Measurements from ENCODE around the gene ZNF575.

ZNF575 gene

DNA sequence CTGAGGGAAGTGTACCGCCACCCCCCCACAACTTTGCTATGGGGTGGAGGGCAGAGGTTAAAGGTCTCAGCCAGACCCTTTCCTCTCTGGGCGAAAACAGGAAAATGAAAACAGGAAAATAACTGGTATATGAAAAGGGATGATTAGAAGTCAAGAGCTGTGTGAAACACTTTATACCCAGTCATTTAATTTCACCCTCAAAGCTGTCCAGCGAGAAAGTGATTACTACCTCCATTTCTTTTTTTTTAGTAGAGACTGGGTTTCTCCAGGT is 27.9 kb upstream of the ZNF575 start:
- Histone ChIP-seq H3K27me3 (ENCODE audit: insufficient read depth, low read length, poor library complexity) (peaks cover 4% of the 10 kb centered on the region), H4K5ac (ENCODE audit: low read length) (no peak overlapping the region), H3K4me3 (ENCODE audit: low read length) (no peak overlapping the region), H3K36me3 (ENCODE audit: control insufficient read depth, insufficient read depth, low read length) (no peaks in the 10 kb centered on the region), H3K4me2 (ENCODE audit: low read length) (no peak overlapping the region), H3K4me1 (ENCODE audit: control insufficient read depth, low read depth, low read length) (peaks cover 2% of the 10 kb centered on the region), H2BK5ac (ENCODE audit: low read length) (no peak overlapping the region), H3K9ac (ENCODE audit: low read length) (no peak overlapping the region), H3K79me2 (ENCODE audit: control insufficient read depth, insufficient read depth, low read length) (no peaks in the 10 kb centered on the region), H3K23ac (ENCODE audit: low read length) (no peak overlapping the region), H3K18ac (ENCODE audit: low read length) (no peak overlapping the region), H3K79me1 (ENCODE audit: low read length) (no peaks in the 10 kb centered on the region), H2BK120ac (ENCODE audit: low read depth, low read length) (no peak overlapping the region), H3K56ac (ENCODE audit: low read length) (no peak overlapping the region), H2BK15ac (replicated peaks; ENCODE audit: low read depth) (no peak overlapping the region), H3K27ac (ENCODE audit: low read depth, low read length) (no peak overlapping the region), H3K4ac (ENCODE audit: low read depth, low read length) (no peak overlapping the region), H4K8ac (ENCODE audit: low read depth, low read length) (no peak overlapping the region), H2AK5ac (ENCODE audit: low read length) (no peak overlapping the region)
- WGBS (ENCODE audit: extremely low coverage, insufficient coverage, low lambda C conversion rate): no CpG with 5 or more reads among the region's 3 CpGs
- no peak for DNase-seq

GRCh38 chr19:43505941-43506340 is 27.0 kb upstream of the ZNF575 start:
- no peak overlapping the region for H2BK120ac ChIP-seq (ENCODE audit: low read depth, low read length)
- no peak overlapping the region for H4K5ac ChIP-seq (ENCODE audit: low read length)
- H2BK5ac ChIP-seq (ENCODE audit: low read length): no peak overlapping the region
- H3K4me3 ChIP-seq (ENCODE audit: low read length): no peak overlapping the region
- no peaks in the 10 kb centered on the region for H3K79me1 ChIP-seq (ENCODE audit: low read length)
- no peak overlapping the region for H3K27ac ChIP-seq (ENCODE audit: low read depth, low read length)
- no peak overlapping the region for H3K4ac ChIP-seq (ENCODE audit: low read depth, low read length)
- no peak overlapping the region for H4K8ac ChIP-seq (ENCODE audit: low read depth, low read length)
- peaks cover 2% of the 10 kb centered on the region for H3K4me1 ChIP-seq (ENCODE audit: control insufficient read depth, low read depth, low read length)
- no peaks in the 10 kb centered on the region for H3K36me3 ChIP-seq (ENCODE audit: control insufficient read depth, insufficient read depth, low read length)
- WGBS (ENCODE audit: extremely low coverage, insufficient coverage, low lambda C conversion rate): no CpG with 5 or more reads among the region's 5 CpGs
- DNase-seq: no peak
- no peak overlapping the region for H3K56ac ChIP-seq (ENCODE audit: low read length)
- H3K18ac ChIP-seq (ENCODE audit: low read length): no peak overlapping the region
- H2AK5ac ChIP-seq (ENCODE audit: low read length): no peak overlapping the region
- no peak overlapping the region for H2BK15ac ChIP-seq (replicated peaks; ENCODE audit: low read depth)
- H3K23ac ChIP-seq (ENCODE audit: low read length): no peak overlapping the region
- peaks cover 4% of the 10 kb centered on the region for H3K27me3 ChIP-seq (ENCODE audit: insufficient read depth, low read length, poor library complexity)
- no peaks in the 10 kb centered on the region for H3K79me2 ChIP-seq (ENCODE audit: control insufficient read depth, insufficient read depth, low read length)
- no peak overlapping the region for H3K4me2 ChIP-seq (ENCODE audit: low read length)
- no peak overlapping the region for H3K9ac ChIP-seq (ENCODE audit: low read length)

DNA sequence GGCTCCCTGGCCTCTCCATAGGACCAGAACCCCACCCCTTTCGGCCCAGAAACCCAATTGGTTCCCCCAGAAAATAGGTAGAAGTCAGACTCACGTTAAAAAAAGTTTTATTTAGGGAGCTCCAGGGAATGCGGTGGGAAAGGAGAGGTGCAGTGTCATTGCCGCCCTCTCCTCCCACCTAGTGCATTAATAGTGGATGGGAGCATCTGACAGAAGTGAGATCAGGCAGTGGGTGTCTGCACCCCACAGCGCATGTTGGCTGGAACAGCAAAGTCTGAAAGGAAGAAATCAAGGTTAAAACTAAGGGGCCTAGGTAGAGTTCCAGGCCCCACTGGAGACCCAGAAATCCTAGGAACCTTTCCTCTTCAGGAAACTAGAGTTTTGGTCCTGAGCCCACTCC is 26.4 kb upstream of the ZNF575 start:
- no CpG with 5 or more reads among the region's 5 CpGs for WGBS (ENCODE audit: extremely low coverage, insufficient coverage, low lambda C conversion rate)
- Histone ChIP-seq H3K27ac (ENCODE audit: low read depth, low read length) (no peak overlapping the region), H2BK15ac (replicated peaks; ENCODE audit: low read depth) (no peak overlapping the region), H3K56ac (ENCODE audit: low read length) (no peak overlapping the region), H3K4ac (ENCODE audit: low read depth, low read length) (no peak overlapping the region), H3K4me2 (ENCODE audit: low read length) (no peak overlapping the region), H3K4me3 (ENCODE audit: low read length) (no peak overlapping the region), H3K36me3 (ENCODE audit: control insufficient read depth, insufficient read depth, low read length) (no peaks in the 10 kb centered on the region), H3K79me1 (ENCODE audit: low read length) (no peaks in the 10 kb centered on the region), H3K9ac (ENCODE audit: low read length) (no peak overlapping the region), H2BK120ac (ENCODE audit: low read depth, low read length) (no peak overlapping the region), H4K8ac (ENCODE audit: low read depth, low read length) (no peak overlapping the region), H3K23ac (ENCODE audit: low read length) (no peak overlapping the region), H2AK5ac (ENCODE audit: low read length) (no peak overlapping the region), H3K4me1 (ENCODE audit: control insufficient read depth, low read depth, low read length) (peaks cover 2% of the 10 kb centered on the region), H3K27me3 (ENCODE audit: insufficient read depth, low read length, poor library complexity) (peaks cover 4% of the 10 kb centered on the region), H3K79me2 (ENCODE audit: control insufficient read depth, insufficient read depth, low read length) (no peaks in the 10 kb centered on the region), H3K18ac (ENCODE audit: low read length) (no peak overlapping the region), H2BK5ac (ENCODE audit: low read length) (no peak overlapping the region), H4K5ac (ENCODE audit: low read length) (no peak overlapping the region)
- DNase-seq: no peak

GRCh38 chr19:43507880-43508279 is 25.1 kb upstream of the ZNF575 start:
- H3K4me3 ChIP-seq (ENCODE audit: low read length): no peak overlapping the region
- H3K27ac ChIP-seq (ENCODE audit: low read depth, low read length): no peak overlapping the region
- H3K36me3 ChIP-seq (ENCODE audit: control insufficient read depth, insufficient read depth, low read length): no peaks in the 10 kb centered on the region
- no peak overlapping the region for H4K8ac ChIP-seq (ENCODE audit: low read depth, low read length)
- H3K9ac ChIP-seq (ENCODE audit: low read length): no peak overlapping the region
- no peak overlapping the region for H3K18ac ChIP-seq (ENCODE audit: low read length)
- H3K27me3 ChIP-seq (ENCODE audit: insufficient read depth, low read length, poor library complexity): peaks cover 2% of the 10 kb centered on the region
- H2BK5ac ChIP-seq (ENCODE audit: low read length): no peak overlapping the region
- H2AK5ac ChIP-seq (ENCODE audit: low read length): no peak overlapping the region
- H3K4me1 ChIP-seq (ENCODE audit: control insufficient read depth, low read depth, low read length): no peaks in the 10 kb centered on the region
- no peaks in the 10 kb centered on the region for H3K79me2 ChIP-seq (ENCODE audit: control insufficient read depth, insufficient read depth, low read length)
- no peak overlapping the region for H2BK120ac ChIP-seq (ENCODE audit: low read depth, low read length)
- no peak overlapping the region for H3K4me2 ChIP-seq (ENCODE audit: low read length)
- H4K5ac ChIP-seq (ENCODE audit: low read length): no peak overlapping the region
- no peaks in the 10 kb centered on the region for H3K79me1 ChIP-seq (ENCODE audit: low read length)
- DNase-seq: peak; percentile 20
- no peak overlapping the region for H3K23ac ChIP-seq (ENCODE audit: low read length)
- WGBS (ENCODE audit: extremely low coverage, insufficient coverage, low lambda C conversion rate): no CpG with 5 or more reads among the region's 2 CpGs
- H3K4ac ChIP-seq (ENCODE audit: low read depth, low read length): no peak overlapping the region
- H2BK15ac ChIP-seq (replicated peaks; ENCODE audit: low read depth): no peak overlapping the region
- no peak overlapping the region for H3K56ac ChIP-seq (ENCODE audit: low read length)

- H3K79me1 ChIP-seq (ENCODE audit: low read length): no peaks in the 10 kb centered on the region
- H2BK120ac ChIP-seq (ENCODE audit: low read depth, low read length): no peak overlapping the region
- H3K27ac ChIP-seq (ENCODE audit: low read depth, low read length): no peak overlapping the region
- no peak overlapping the region for H3K18ac ChIP-seq (ENCODE audit: low read length)
- no peak for DNase-seq
- H3K4me2 ChIP-seq (ENCODE audit: low read length): no peak overlapping the region
- no peak overlapping the region for H4K8ac ChIP-seq (ENCODE audit: low read depth, low read length)
- H3K27me3 ChIP-seq (ENCODE audit: insufficient read depth, low read length, poor library complexity): no peaks in the 10 kb centered on the region
- H3K4ac ChIP-seq (ENCODE audit: low read depth, low read length): no peak overlapping the region
- H3K56ac ChIP-seq (ENCODE audit: low read length): no peak overlapping the region
- no peaks in the 10 kb centered on the region for H3K4me1 ChIP-seq (ENCODE audit: control insufficient read depth, low read depth, low read length)
- no peak overlapping the region for H4K5ac ChIP-seq (ENCODE audit: low read length)
- no peak overlapping the region for H2AK5ac ChIP-seq (ENCODE audit: low read length)
- H3K9ac ChIP-seq (ENCODE audit: low read length): no peak overlapping the region
- H3K36me3 ChIP-seq (ENCODE audit: control insufficient read depth, insufficient read depth, low read length): no peaks in the 10 kb centered on the region
- no peak overlapping the region for H2BK5ac ChIP-seq (ENCODE audit: low read length)
- H3K4me3 ChIP-seq (ENCODE audit: low read length): no peak overlapping the region
- WGBS (ENCODE audit: extremely low coverage, insufficient coverage, low lambda C conversion rate): no CpG with 5 or more reads among the region's 9 CpGs
- H3K23ac ChIP-seq (ENCODE audit: low read length): no peak overlapping the region
- H2BK15ac ChIP-seq (replicated peaks; ENCODE audit: low read depth): no peak overlapping the region
- no peaks in the 10 kb centered on the region for H3K79me2 ChIP-seq (ENCODE audit: control insufficient read depth, insufficient read depth, low read length)
Observed at GRCh38 chr19:43510713-43511112, 22.3 kb upstream of the ZNF575 start.

- no peak overlapping the region for H2BK120ac ChIP-seq (ENCODE audit: low read depth, low read length)
- no peak overlapping the region for H3K4me3 ChIP-seq (ENCODE audit: low read length)
- no peak overlapping the region for H3K4ac ChIP-seq (ENCODE audit: low read depth, low read length)
- H3K23ac ChIP-seq (ENCODE audit: low read length): no peak overlapping the region
- H2BK15ac ChIP-seq (replicated peaks; ENCODE audit: low read depth): no peak overlapping the region
- no peaks in the 10 kb centered on the region for H3K27me3 ChIP-seq (ENCODE audit: insufficient read depth, low read length, poor library complexity)
- no peak overlapping the region for H3K56ac ChIP-seq (ENCODE audit: low read length)
- no peak overlapping the region for H2AK5ac ChIP-seq (ENCODE audit: low read length)
- H4K8ac ChIP-seq (ENCODE audit: low read depth, low read length): no peak overlapping the region
- no peak overlapping the region for H2BK5ac ChIP-seq (ENCODE audit: low read length)
- no peaks in the 10 kb centered on the region for H3K4me1 ChIP-seq (ENCODE audit: control insufficient read depth, low read depth, low read length)
- WGBS (ENCODE audit: extremely low coverage, insufficient coverage, low lambda C conversion rate): no CpG with 5 or more reads among the region's 5 CpGs
- H3K79me2 ChIP-seq (ENCODE audit: control insufficient read depth, insufficient read depth, low read length): no peaks in the 10 kb centered on the region
- no peak overlapping the region for H3K27ac ChIP-seq (ENCODE audit: low read depth, low read length)
- H4K5ac ChIP-seq (ENCODE audit: low read length): no peak overlapping the region
- no peak overlapping the region for H3K9ac ChIP-seq (ENCODE audit: low read length)
- H3K18ac ChIP-seq (ENCODE audit: low read length): no peak overlapping the region
- H3K4me2 ChIP-seq (ENCODE audit: low read length): no peak overlapping the region
- H3K36me3 ChIP-seq (ENCODE audit: control insufficient read depth, insufficient read depth, low read length): no peaks in the 10 kb centered on the region
- DNase-seq: no peak
- no peaks in the 10 kb centered on the region for H3K79me1 ChIP-seq (ENCODE audit: low read length)
Observed at GRCh38 chr19:43511324-43511723, 21.7 kb upstream of the ZNF575 start.

Measured in mesendoderm (in vitro differentiated cells).